Ramos (cell line): ENCODE measurements around the gene NSMCE1.

ENCODE experiments used
- in situ Hi-C: fragments of 300-500 bp; cut with MboI; formaldehyde crosslinking; loops from one replicate; pipeline ENCODE4 v1.14.3; 2022; ENCODE audit warnings: low sequenced_read_pairs; ENCODE audit not compliant: unreplicated experiment

NSMCE1 gene

GRCh38 chr16:27234171-27234570 lies 34.4 kb downstream of the NSMCE1 start:
- in situ Hi-C loops, result loop anchor here (5.0 kb wide), 1 partner anchor 78 kb away; the partner anchor contains the start of gene IL4R

DNA sequence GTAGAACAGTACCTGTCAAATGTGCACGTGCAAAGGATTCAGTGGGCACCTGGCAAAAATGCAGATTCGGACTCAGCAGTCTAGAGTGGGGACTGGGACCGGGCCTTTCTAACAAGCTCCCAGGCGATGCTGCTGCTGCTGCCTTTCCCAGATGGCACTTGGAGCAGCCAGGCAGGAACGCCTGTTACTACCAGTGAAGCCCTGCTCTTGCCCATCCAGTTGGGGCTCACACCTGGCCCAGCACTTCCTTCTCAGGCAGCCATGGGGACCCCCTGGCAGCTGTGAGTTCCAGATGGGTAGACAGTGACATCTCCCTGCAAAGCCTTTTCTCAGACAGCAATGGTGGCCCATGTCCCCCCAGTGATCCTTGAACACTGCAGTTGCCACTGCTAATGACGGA lies 34.8 kb downstream of the NSMCE1 start:
- in situ Hi-C loops, result loop anchor here (5.0 kb wide), 1 partner anchor 79 kb away; the partner anchor contains the start of gene IL4R

DNA sequence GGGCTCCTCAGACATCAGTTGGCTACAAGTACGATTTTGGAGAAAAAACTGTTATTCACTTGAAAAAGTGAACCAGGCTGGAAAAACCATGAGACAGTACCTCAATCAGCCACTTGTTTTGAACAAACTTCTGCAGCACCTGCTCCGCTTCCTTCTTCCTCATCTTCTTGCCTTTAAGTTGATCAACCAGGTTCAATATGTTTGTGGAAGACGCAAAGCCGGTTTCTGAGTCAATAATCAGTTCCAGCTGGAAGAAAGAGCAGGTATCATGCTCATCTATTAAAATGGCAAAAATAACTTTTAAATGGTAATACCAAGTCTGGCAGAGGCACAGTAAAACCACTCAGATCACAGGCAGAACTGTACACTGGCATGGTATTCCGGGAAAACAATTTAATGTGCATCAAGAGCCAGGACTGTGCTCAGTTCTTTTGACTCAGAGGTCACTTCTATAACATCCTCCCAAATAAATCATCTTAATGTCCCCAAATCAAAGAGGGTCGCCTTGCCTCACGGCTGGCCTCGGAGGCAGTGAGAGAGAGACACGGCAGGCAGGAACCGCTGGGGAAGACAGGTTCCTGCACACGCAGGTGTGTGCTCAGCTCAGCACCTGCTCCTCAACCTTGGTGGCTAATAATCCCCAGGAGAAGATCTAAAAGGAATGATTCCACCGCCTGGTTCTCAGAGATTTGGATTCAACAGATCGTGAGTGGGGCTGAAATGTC lies 35.5 kb downstream of the NSMCE1 start:
- in situ Hi-C loops, result loop anchor here (5.0 kb wide), 1 partner anchor 79 kb away; the partner anchor contains the start of gene IL4R

- in situ Hi-C loops, result loop anchor here (5.0 kb wide), 1 partner anchor 80 kb away; the partner anchor contains the start of gene IL4R
Observed at GRCh38 chr16:27232061-27232900, 36.3 kb downstream of the NSMCE1 start.

DNA sequence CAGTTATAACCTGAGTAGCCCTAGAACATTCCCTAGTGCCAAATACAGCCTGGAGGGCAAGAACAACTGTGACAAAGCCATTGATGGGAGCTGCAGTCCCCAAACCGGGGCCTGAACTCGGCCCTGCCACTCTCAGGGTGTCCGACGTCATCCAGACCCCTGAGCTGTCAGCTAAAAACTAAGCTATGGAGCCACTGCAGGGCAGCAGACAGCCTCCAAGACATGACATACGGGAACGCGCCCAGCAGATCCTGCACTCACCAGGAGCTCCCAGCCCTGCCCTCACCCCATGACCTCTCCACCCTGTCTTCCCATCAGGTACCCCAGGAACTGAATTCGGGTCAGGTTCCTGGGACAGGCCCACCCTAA lies 36.9 kb downstream of the NSMCE1 start:
- in situ Hi-C loops, result loop anchor here (5.0 kb wide), 1 partner anchor 81 kb away; the partner anchor contains the start of gene IL4R

GRCh38 chr16:27230562-27231001 lies 38.0 kb downstream of the NSMCE1 start:
- in situ Hi-C loops, result loop anchor here (5.0 kb wide), 1 partner anchor 82 kb away; the partner anchor contains the start of gene IL4R

DNA sequence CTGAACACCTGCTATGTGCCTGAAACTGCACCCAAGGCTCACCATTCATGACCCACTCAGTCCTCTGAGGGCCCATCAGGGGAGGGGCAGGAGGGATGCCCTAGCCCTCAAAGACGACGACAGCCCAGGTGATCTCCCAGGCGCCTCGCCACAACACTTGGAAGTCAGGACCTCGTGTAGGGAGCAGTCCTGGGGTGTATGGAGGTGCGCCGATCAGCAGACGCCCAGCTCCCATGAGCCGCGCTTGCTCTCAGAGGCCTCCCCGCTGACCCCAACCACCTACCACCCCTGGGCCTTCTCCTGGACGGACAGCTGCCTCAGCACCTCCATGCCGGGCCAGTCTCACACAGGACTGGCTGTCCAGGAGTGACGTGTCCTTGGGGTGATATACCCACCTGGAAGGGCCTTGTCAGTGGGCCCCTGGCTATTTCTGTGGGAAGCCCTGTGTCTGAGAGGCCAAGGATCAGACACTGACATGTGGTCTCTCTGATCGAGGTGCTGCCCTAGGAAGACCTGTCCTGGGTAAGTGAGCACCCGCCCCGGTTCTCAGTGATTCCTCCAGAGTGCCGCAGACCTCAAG lies 38.6 kb downstream of the NSMCE1 start:
- in situ Hi-C loops, result loop anchor here (5.0 kb wide), 2 partner anchors 53 to 82 kb away; partner anchors contain the start of gene IL4R

DNA sequence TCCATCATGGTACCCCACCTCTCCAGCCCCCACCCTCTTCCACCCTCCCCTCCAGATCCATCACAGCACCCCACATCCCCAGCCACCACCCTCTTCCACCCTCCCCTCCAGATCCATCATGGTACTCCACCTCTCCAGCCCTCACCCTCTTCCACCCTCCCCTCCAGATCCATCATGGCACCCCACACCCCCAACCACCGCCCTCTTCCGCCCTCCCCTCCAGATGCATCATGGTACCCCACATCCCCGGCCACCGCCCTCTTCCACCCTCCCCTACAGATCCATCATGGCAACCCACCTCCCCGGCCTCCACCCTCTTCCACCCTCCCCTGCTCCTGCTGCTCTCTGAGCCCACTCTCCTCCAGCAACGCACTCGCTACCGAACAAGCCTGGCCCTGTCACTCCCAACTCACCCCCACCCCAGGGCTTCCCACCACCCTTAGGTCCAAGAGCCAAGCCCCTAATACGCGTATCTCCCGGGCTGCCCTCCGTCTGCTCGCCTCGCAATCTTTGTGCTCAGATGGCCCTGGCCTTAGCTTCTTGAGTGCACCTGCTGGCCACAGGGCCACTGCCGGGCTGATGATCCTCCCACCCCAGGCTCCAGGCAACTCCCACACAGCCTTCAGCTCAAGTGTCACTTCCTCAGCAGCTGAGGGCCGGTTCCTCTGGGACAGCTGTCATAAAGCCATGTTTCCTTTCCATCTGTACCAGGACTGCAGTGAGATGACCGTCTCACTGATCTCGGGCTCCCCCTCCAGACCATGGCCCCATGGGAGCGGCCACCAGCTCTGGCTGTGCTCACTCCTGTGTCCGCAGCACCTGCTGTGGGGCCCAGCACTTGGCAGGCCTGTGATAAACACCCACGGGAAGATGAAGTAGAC lies 39.7 kb downstream of the NSMCE1 start:
- in situ Hi-C loops, result loop anchor here (5.0 kb wide), 1 partner anchor 52 kb away; no protein-coding TSS in a partner anchor

DNA sequence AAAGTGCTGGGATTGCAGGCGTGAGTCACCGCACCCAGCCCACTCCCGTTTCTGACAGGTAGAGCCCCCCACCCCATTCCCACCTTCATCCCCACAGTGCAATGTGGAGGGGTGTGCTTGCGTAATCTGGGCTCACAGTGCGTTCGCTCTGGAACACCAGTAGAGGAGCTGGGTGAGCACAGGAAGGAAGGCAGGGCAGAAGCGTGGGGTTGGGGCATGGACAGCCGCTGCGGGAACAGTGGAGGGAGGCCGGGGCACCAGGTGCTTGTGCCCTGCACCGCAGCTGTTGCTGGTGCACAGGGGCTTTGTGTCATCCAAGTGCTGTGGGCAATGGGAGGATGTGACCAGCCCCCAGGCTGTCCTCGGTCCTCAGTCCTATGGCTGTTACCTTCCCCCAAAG lies 40.5 kb downstream of the NSMCE1 start:
- in situ Hi-C loops, result loop anchor here (5.0 kb wide), 1 partner anchor 51 kb away; no protein-coding TSS in a partner anchor

- in situ Hi-C loops, result loop anchor here (5.0 kb wide), 1 partner anchor 50 kb away; no protein-coding TSS in a partner anchor
Observed at GRCh38 chr16:27226976-27227705, 41.4 kb downstream of the NSMCE1 start.

GRCh38 chr16:27226476-27226875 lies 42.1 kb downstream of the NSMCE1 start:
- in situ Hi-C loops, result loop anchor here (5.0 kb wide), 1 partner anchor 49 kb away; no protein-coding TSS in a partner anchor

GRCh38 chr16:27225536-27226360 lies 42.8 kb downstream of the NSMCE1 start:
- in situ Hi-C loops, result loop anchor here (5.0 kb wide), 1 partner anchor 48 kb away; no protein-coding TSS in a partner anchor

GRCh38 chr16:27224741-27225300 lies 43.8 kb downstream of the NSMCE1 start:
- in situ Hi-C loops, result loop anchor here (5.0 kb wide), 1 partner anchor 48 kb away; no protein-coding TSS in a partner anchor

GRCh38 chr16:27224271-27224737 lies 44.3 kb downstream of the NSMCE1 start:
- in situ Hi-C loops, result no loop called here

DNA sequence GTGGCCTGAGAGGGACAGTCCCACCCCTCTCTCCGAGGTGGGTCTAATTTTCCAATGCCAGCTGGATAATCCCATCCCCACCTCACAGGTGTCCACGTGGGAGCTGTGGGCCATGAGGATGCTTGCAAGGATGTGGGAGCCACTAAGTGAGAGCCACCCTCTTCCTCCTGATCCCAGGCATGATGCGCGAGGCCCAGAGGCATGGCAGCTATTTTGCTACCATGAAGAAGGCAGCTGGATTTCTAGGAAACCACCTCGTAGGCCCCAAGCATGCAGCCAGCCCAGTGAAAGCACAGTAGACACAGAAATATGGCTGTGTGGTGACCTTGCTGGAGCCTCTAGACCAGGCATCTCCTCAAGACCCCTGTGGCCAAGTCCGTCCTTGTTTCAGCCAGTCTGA lies 44.9 kb downstream of the NSMCE1 start:
- in situ Hi-C loops, result no loop called here

DNA sequence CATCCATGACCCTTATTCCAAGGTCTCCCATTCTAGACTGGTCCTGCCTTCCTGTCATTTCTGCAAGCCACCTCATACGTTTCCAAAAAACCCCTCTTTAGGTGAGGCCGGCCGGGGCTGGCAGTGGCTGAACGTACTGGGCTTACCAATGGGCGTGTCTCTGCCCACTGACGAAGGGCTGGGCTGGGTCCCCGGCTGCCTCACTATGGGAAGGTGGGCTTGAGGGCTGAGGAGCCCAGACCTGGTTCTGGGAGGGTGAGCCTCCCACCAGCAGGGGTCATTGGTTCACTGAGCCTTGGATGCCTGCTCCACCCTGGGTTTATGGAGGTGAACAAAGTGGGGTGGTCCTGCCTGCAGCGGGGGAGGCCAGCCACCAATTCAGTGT lies 45.4 kb downstream of the NSMCE1 start:
- in situ Hi-C loops, result no loop called here
